GM18861 (cell line): ENCODE data around the gene SBK2.
"Not testable (repeated sequence)": the region's sequence is repeated elsewhere in the genome, so short reads cannot be mapped to it uniquely, and the experiment has no call there.

ENCODE experiments used
- ATAC-seq: cut with Tn5 transposase; IDR thresholded peaks from one replicate; pipeline ENCODE4 v1.9.1; 2021; ENCODE audit not compliant: unreplicated experiment

Gene SBK2

GRCh38 chr19:55536951-55537740 lies at the start of gene SBK2:
Gene SBK2, minus strand, starts transcription at chr19:55537133. Its CDS starts 839 bp downstream, at chr19:55536294.
- ATAC-seq: no peak

GRCh38 chr19:55585658-55586339 lies 48.9 kb upstream of the SBK2 start:
- no peak for ATAC-seq

- no peak for ATAC-seq
Observed at GRCh38 chr19:55584871-55585270, 47.9 kb upstream of the SBK2 start.

- ATAC-seq: not testable (repeated sequence)
Observed at GRCh38 chr19:55583897-55584296, 47.0 kb upstream of the SBK2 start.

- not testable (repeated sequence) for ATAC-seq
Observed at GRCh38 chr19:55582284-55582683, 45.4 kb upstream of the SBK2 start.

- ATAC-seq: no peak
Observed at GRCh38 chr19:55581823-55582223, 44.9 kb upstream of the SBK2 start.

- ATAC-seq: no peak
Observed at GRCh38 chr19:55581145-55581822, 44.4 kb upstream of the SBK2 start.

GRCh38 chr19:55580628-55581144 lies 43.8 kb upstream of the SBK2 start, which contains the start of gene ZNF579:
Gene ZNF579, minus strand, starts transcription at chr19:55580848. Its CDS starts 1,209 bp downstream, at chr19:55579639.
- ATAC-seq: no peak

- no peak for ATAC-seq
Observed at GRCh38 chr19:55579766-55580621, 43.1 kb upstream of the SBK2 start.

- ATAC-seq: no peak
Observed at GRCh38 chr19:55578761-55579747, 42.1 kb upstream of the SBK2 start.

- ATAC-seq: no peak
Observed at GRCh38 chr19:55578031-55578760, 41.3 kb upstream of the SBK2 start.

- ATAC-seq: no peak
Observed at GRCh38 chr19:55576746-55577145, 39.8 kb upstream of the SBK2 start.

- not testable (repeated sequence) for ATAC-seq
Observed at GRCh38 chr19:55573929-55574328, 37.0 kb upstream of the SBK2 start.

- ATAC-seq: not testable (repeated sequence)
Observed at GRCh38 chr19:55569477-55569876, 32.5 kb upstream of the SBK2 start.

GRCh38 chr19:55567708-55568328 lies 30.9 kb upstream of the SBK2 start:
- ATAC-seq: no peak

GRCh38 chr19:55566823-55567222 lies 29.9 kb upstream of the SBK2 start:
- ATAC-seq: no peak

- no peak for ATAC-seq
Observed at GRCh38 chr19:55563261-55563690, 26.3 kb upstream of the SBK2 start.

- ATAC-seq: no peak
Observed at GRCh38 chr19:55559684-55560083, 22.8 kb upstream of the SBK2 start.
